ENCODE results near the gene F2R.

DNA sequence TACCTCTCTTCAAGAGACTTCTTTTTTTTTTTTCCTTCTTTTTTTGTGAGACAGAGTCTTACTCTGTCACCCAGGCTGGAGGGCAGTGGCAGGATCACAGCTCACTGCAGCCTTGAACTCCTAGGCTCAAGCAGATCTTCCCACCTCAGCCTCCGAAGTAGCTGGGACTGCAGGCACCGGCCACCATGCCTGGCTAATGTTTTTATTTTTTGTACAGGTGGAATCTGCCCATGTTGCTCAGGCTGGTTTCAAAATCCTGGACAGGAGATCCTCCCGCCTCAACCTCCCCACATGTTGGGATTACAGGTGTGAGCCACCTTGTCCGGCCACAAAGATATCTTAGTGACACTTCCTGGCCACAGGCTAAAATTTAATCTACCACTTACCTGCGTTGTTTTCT is 60.0 kb downstream of the F2R start:
- TF ChIP-seq, protein P1, sequence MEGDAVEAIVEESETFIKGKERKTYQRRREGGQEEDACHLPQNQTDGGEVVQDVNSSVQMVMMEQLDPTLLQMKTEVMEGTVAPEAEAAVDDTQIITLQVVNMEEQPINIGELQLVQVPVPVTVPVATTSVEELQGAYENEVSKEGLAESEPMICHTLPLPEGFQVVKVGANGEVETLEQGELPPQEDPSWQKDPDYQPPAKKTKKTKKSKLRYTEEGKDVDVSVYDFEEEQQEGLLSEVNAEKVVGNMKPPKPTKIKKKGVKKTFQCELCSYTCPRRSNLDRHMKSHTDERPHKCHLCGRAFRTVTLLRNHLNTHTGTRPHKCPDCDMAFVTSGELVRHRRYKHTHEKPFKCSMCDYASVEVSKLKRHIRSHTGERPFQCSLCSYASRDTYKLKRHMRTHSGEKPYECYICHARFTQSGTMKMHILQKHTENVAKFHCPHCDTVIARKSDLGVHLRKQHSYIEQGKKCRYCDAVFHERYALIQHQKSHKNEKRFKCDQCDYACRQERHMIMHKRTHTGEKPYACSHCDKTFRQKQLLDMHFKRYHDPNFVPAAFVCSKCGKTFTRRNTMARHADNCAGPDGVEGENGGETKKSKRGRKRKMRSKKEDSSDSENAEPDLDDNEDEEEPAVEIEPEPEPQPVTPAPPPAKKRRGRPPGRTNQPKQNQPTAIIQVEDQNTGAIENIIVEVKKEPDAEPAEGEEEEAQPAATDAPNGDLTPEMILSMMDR (IDR thresholded peaks at IDR 0.05; ENCODE audit: low read depth, low read length) = no peak
- TF ChIP-seq POLR2A (IDR thresholded peaks at IDR 0.05; ENCODE audit: extremely low read depth, insufficient read length) = no peak
- TF ChIP-seq, protein P2, sequence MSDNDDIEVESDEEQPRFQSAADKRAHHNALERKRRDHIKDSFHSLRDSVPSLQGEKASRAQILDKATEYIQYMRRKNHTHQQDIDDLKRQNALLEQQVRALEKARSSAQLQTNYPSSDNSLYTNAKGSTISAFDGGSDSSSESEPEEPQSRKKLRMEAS (IDR thresholded peaks at IDR 0.05; ENCODE audit: low read depth, low read length) = no peak

Data from NB4 (cell line).